Activated T-cell treated with anti-CD3 and anti-CD28 coated beads, Interleukin-2, amount 50 U/mL, for 4 hours (primary cell): ENCODE results near the gene OR1Q1. TPM values are rescaled to one million over a fixed set of nuclear protein-coding genes. Genes with fewer than 3 reads are reported as not detected.

Source experiments
- total RNA-seq, 3 donors: library from RNA; stranded (reverse); gene quantifications; one replicate each; pipeline ENCODE4 v1.2.1, GENCODE V29; 2021

The OR1Q1 gene
- total RNA-seq, 3 donors from 2014 or later: not detected

Other genes starting within 250 kb of the OR1Q1 start
- under 1 TPM; 0.18 to 0.35 (median 0.35) TPM for gene PTGS1, start 243.7 kb upstream of the OR1Q1 start, total RNA-seq
- not detected for gene OR1J1, start 136.8 kb upstream of the OR1Q1 start, total RNA-seq
- gene OR1J2, start 103.9 kb upstream of the OR1Q1 start, total RNA-seq: not detected
- gene OR1J4, start 95.6 kb upstream of the OR1Q1 start, total RNA-seq: not detected
- gene OR1N1, start 87.4 kb upstream of the OR1Q1 start, total RNA-seq: not detected
- not detected for gene OR1N2, start 61.6 kb upstream of the OR1Q1 start, total RNA-seq
- gene OR1L8, start 31.4 kb upstream of the OR1Q1 start, total RNA-seq: not detected
- gene OR1B1, start 42.9 kb downstream of the OR1Q1 start, total RNA-seq: not detected
- gene OR1L1, start 47.0 kb downstream of the OR1Q1 start, total RNA-seq: not detected
- gene OR1L3, start 60.4 kb downstream of the OR1Q1 start, total RNA-seq: not detected
- gene OR1L4, start 109.3 kb downstream of the OR1Q1 start, total RNA-seq: not detected
- gene OR1L6, start 127.6 kb downstream of the OR1Q1 start, total RNA-seq: not detected
- gene OR5C1, start 174.2 kb downstream of the OR1Q1 start, total RNA-seq: not detected
- not detected for gene OR1K1, start 185.4 kb downstream of the OR1Q1 start, total RNA-seq
- gene PDCL, start 213.8 kb downstream of the OR1Q1 start, total RNA-seq: 10 to 100 TPM; 12.6 to 17.7 (median 13.3) TPM